NCI-H1048 (cell line): ENCODE results near the gene SERPINB10.

Experiments used
- DNase-seq: peaks from one replicate; lab custom pipeline; 2025; lab: John Stamatoyannopoulos, UW

The SERPINB10 gene

DNA sequence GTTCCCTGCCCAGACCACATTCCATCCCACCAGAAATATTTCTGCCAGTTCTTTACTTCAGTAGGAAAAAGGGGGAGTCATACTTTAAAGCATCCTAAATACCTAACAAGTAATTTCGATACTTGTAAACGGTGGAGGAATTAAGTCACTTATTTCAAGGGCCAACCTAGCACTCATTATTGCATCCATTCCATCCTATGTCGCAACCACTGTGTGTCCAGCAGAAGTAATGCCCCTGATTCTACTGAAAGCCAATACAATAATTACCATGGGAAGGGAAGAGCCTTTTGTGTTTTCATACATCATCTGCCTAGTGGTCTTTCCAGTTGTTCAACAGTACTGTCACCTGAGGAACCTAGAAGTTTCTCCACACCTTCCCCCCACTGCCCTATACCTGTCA is 74.6 kb downstream of the SERPINB10 start:
- DNase-seq = no peak
